Liver (tissue), 9 donors: ENCODE results near the gene PTPRN2. TPM values are rescaled to one million over a fixed set of nuclear protein-coding genes. Genes with fewer than 3 reads are reported as not detected.

Experiments
- DNase-seq: peaks from one replicate; pipeline ENCODE4 v3.0.0-alpha.2; 2017; ENCODE audit warnings: low spot score
- H3K27ac ChIP-seq, 2 donors: one replicate each; pipeline ENCODE4 v1.7.0; 2013; ENCODE audit warnings: inconsistent platforms in 2 of 2, low read length in 2 of 2, control low read depth in 1 of 2, low read depth in 1 of 2, mild to moderate bottlenecking in 1 of 2
- H3K27me3 ChIP-seq, 4 donors: one replicate each; pipeline versions ENCODE4 v1.6.1 to v1.7.0; 2013; ENCODE audit warnings: low read length in 3 of 4, inconsistent platforms in 1 of 4, mild to moderate bottlenecking in 1 of 4, moderate library complexity in 1 of 4; ENCODE audit not compliant: control insufficient read depth in 4 of 4, insufficient read depth in 4 of 4
- H3K36me3 ChIP-seq, 4 donors: one replicate each; pipeline versions ENCODE4 v1.6.1 to v1.7.0; 2013; ENCODE audit warnings: low read length in 3 of 4, mild to moderate bottlenecking in 3 of 4, low read depth in 1 of 4, moderate library complexity in 1 of 4; ENCODE audit not compliant: control insufficient read depth in 4 of 4, insufficient read depth in 3 of 4
- H3K4me1 ChIP-seq, 4 donors: one replicate each; pipeline versions ENCODE4 v1.6.1 to v1.7.0; 2013; ENCODE audit warnings: low read length in 3 of 4, mild to moderate bottlenecking in 3 of 4, moderate library complexity in 1 of 4; ENCODE audit not compliant: control insufficient read depth in 4 of 4, insufficient read depth in 4 of 4
- H3K4me3 ChIP-seq, 3 donors: one replicate each; pipeline versions ENCODE4 v1.6.1 to v1.7.0; 2013; ENCODE audit warnings: low read length in 3 of 3, control low read depth in 1 of 3, low read depth in 1 of 3, mild to moderate bottlenecking in 1 of 3
- H3K9ac ChIP-seq, 2 donors: one replicate each; pipeline ENCODE4 v1.7.0; 2013; ENCODE audit warnings: low read length in 2 of 2, mild to moderate bottlenecking in 2 of 2, moderate library complexity in 2 of 2, control low read depth in 1 of 2, low read depth in 1 of 2
- H3K9me3 ChIP-seq, 4 donors: one replicate each; pipeline versions ENCODE4 v1.6.1 to v1.7.0; 2013; ENCODE audit warnings: low read length in 3 of 4; ENCODE audit not compliant: control insufficient read depth in 4 of 4
- CTCF ChIP-seq: fragments of 150-350 bp; IDR thresholded peaks from 2 replicates; pipeline ENCODE4 v1.5.1; 2017; ENCODE audit warnings: improper control_type of control experiment, low read depth, low read length; ENCODE audit not compliant: missing input control
- EGR1 ChIP-seq, 2 donors: IDR thresholded peaks; 2 replicates each; pipeline ENCODE4 v1.6.1; 2016 to 2018; ENCODE audit warnings: antibody characterized with exemption in 2 of 2, low read depth in 2 of 2
- FOXA1 ChIP-seq: IDR thresholded peaks from 2 replicates; pipeline ENCODE4 v1.6.1; 2016; ENCODE audit warnings: antibody characterized with exemption
- FOXA2 ChIP-seq: IDR thresholded peaks from 2 replicates; pipeline ENCODE4 v1.6.1; 2016; ENCODE audit warnings: antibody characterized with exemption
- GABPA ChIP-seq, 2 donors: IDR thresholded peaks in 1 of 2; conservative IDR thresholded peaks in 1 of 2; 2 replicates each; pipeline ENCODE4 v1.6.1; 2016; ENCODE audit warnings: antibody characterized with exemption in 2 of 2, mild to moderate bottlenecking in 1 of 2, moderate library complexity in 1 of 2
- HNF4A ChIP-seq, 2 donors: conservative IDR thresholded peaks; 2 replicates each; pipeline ENCODE4 v1.6.1; 2016; ENCODE audit warnings: antibody characterized with exemption in 2 of 2, mild to moderate bottlenecking in 2 of 2
- HNF4G ChIP-seq: IDR thresholded peaks from 2 replicates; pipeline ENCODE4 v1.6.1; 2016; ENCODE audit warnings: antibody characterized with exemption
- JUND ChIP-seq, 2 donors: IDR thresholded peaks; 2 replicates each; pipeline ENCODE4 v1.6.1; 2016; ENCODE audit warnings: antibody characterized with exemption in 2 of 2
- MAX ChIP-seq: IDR thresholded peaks from 2 replicates; pipeline ENCODE4 v1.6.1; 2016; ENCODE audit warnings: antibody characterized with exemption
- NR2F2 ChIP-seq: IDR thresholded peaks from 2 replicates; pipeline ENCODE4 v1.6.1; 2016; ENCODE audit warnings: antibody characterized with exemption
- RAD21 ChIP-seq, 2 donors: IDR thresholded peaks; 2 replicates each; pipeline ENCODE4 v1.6.1; 2016; ENCODE audit warnings: antibody characterized with exemption in 2 of 2, mild to moderate bottlenecking in 2 of 2
- REST ChIP-seq: IDR thresholded peaks from 2 replicates; pipeline ENCODE4 v1.6.1; 2016; ENCODE audit warnings: antibody characterized with exemption, mild to moderate bottlenecking
- RXRA ChIP-seq, 2 donors: IDR thresholded peaks; 2 replicates each; pipeline ENCODE4 v1.6.1; 2017 to 2018; ENCODE audit warnings: antibody characterized with exemption in 2 of 2, mild to moderate bottlenecking in 1 of 2
- SP1 ChIP-seq: IDR thresholded peaks from 2 replicates; pipeline ENCODE4 v1.6.1; 2018; ENCODE audit warnings: antibody characterized with exemption, mild to moderate bottlenecking
- TAF1 ChIP-seq: conservative IDR thresholded peaks from 2 replicates; pipeline ENCODE4 v1.6.1; 2016; ENCODE audit warnings: antibody characterized with exemption, mild to moderate bottlenecking
- YY1 ChIP-seq: IDR thresholded peaks from 2 replicates; pipeline ENCODE4 v1.6.1; 2016; ENCODE audit warnings: antibody characterized with exemption, mild to moderate bottlenecking
- WGBS: extraction: QIAGEN DNeasy Blood & Tissue Kit; methylation state at CpG from one replicate; pipeline ENCODE4 v1.1.7; 2013; 5-methylcytosine and 5-hydroxymethylcytosine counted together
- polyA plus RNA-seq, 2 donors: library from polyadenylated mRNA; stranded (reverse) in 1 of 2; unstranded in 1 of 2; fragments of 200-250 nt in 1 of 2; fragments of >200 nt in 1 of 2; fragmentation: Nextera tagmentation in 1 of 2; extraction: Ambion mirVana in 1 of 2; gene quantifications; one replicate each; pipeline versions ENCODE4 v1.2.1 to v1.2.3, GENCODE V29; 2013 to 2015
- total RNA-seq, 2 donors: library from RNA; depleted of rRNA; stranded (reverse); fragments of >200 nt; gene quantifications; one replicate each; pipeline ENCODE4 v1.2.3, GENCODE V29; 2014
- TF ChIP-seq, protein P1 (sequence below): IDR thresholded peaks from 2 replicates; pipeline ENCODE4 v1.6.1; 2016; ENCODE audit warnings: antibody characterized with exemption
- TF ChIP-seq, protein P2 (sequence below): IDR thresholded peaks from 2 replicates; pipeline ENCODE4 v1.6.1; 2016; ENCODE audit warnings: antibody characterized with exemption
- donor health status: healthy.
- donor health status: healthy.
- donor health status: healthy.
- donor health status: healthy.
- donor health status: healthy.

PTPRN2 gene
- total and polyA plus RNA-seq, 4 donors = 0.75 to 1.9 (median 1.1) TPM

DNA sequence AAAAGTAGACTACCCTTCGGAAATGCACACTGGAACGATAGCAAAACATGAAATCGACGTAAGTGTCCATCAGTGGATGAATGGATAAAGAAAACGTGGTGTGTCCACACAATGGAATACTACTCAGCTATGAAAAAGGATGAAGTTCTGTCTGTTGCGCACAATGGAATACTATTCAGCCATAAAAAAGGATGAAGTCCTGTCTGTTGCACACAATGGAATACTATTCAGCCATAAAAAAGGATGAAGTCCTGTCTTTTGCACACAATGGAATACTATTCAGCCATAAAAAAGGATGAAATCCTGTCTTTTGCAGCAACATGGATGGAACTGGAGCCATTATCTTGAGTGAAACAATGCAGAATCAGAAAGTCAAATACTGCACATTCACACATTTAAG, 591.8 kb downstream of the PTPRN2 start:
- Histone ChIP-seq H3K4me3 (no peak overlapping the region), H3K9me3 (peaks cover 0 to 4% (median 0%) of the 10 kb centered on the region in 4 donors), H3K36me3 (no peaks in the 10 kb centered on the region), H3K9ac (no peak overlapping the region), H3K4me1 (no peaks in the 10 kb centered on the region), H3K27me3 (peaks cover 0 to 2% (median 0%) of the 10 kb centered on the region in 4 donors), H3K27ac (no peak overlapping the region)
- TF ChIP-seq HNF4G = no peak
- DNase-seq = no peak
- 95% methylated on average over 6 of the region's 6 CpGs for WGBS

DNA sequence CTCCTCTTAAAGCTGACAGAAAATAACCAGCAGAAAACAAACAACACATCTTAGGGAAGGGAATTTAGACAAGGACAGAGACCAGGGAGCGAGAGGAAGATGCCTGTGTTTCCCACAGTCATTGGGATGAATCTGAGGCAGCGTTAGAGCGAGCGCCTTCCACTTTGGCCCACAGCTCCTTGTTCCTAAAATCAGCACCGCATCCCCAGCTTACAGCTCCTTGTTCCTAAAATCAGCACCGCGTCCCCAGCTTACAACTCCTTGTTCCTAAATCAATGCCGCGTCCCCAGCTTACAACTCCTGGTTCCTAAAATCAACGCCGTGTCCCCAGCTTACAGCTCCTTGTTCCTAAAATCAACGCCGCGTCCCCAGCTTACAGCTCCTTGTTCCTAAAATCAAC, 593.3 kb downstream of the PTPRN2 start:
- TF ChIP-seq FOXA1 (no peak), TAF1 (no peak), CTCF (no peak), YY1 (no peak), GABPA (IDR thresholded peaks at IDR 0.05 in 1 of 2, conservative IDR thresholded peaks at IDR 0.05 in 1 of 2) (no peak), MAX (no peak), REST (no peak), RAD21 (IDR thresholded peaks at IDR 0.05) (no peak), SP1 (no peak), JUND (IDR thresholded peaks at IDR 0.05) (no peak), HNF4G (no peak), EGR1 (IDR thresholded peaks at IDR 0.05; ENCODE audit: low read depth in 2 of 2) (no peak), HNF4A (conservative IDR thresholded peaks at IDR 0.05) (no peak), RXRA (IDR thresholded peaks at IDR 0.05) (no peak), NR2F2 (no peak), FOXA2 (no peak)
- TF ChIP-seq, protein P1, sequence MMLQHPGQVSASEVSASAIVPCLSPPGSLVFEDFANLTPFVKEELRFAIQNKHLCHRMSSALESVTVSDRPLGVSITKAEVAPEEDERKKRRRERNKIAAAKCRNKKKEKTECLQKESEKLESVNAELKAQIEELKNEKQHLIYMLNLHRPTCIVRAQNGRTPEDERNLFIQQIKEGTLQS = no peak
- TF ChIP-seq, protein P2, sequence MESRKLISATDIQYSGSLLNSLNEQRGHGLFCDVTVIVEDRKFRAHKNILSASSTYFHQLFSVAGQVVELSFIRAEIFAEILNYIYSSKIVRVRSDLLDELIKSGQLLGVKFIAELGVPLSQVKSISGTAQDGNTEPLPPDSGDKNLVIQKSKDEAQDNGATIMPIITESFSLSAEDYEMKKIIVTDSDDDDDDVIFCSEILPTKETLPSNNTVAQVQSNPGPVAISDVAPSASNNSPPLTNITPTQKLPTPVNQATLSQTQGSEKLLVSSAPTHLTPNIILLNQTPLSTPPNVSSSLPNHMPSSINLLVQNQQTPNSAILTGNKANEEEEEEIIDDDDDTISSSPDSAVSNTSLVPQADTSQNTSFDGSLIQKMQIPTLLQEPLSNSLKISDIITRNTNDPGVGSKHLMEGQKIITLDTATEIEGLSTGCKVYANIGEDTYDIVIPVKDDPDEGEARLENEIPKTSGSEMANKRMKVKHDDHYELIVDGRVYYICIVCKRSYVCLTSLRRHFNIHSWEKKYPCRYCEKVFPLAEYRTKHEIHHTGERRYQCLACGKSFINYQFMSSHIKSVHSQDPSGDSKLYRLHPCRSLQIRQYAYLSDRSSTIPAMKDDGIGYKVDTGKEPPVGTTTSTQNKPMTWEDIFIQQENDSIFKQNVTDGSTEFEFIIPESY = no peak
- Histone ChIP-seq H3K4me1 (no peaks in the 10 kb centered on the region), H3K4me3 (no peak overlapping the region), H3K27ac (no peak overlapping the region), H3K9me3 (peaks cover 0 to 4% (median 0%) of the 10 kb centered on the region in 4 donors), H3K9ac (no peak overlapping the region), H3K27me3 (peaks cover 0 to 2% (median 0%) of the 10 kb centered on the region in 4 donors), H3K36me3 (no peaks in the 10 kb centered on the region)
- 84% methylated on average over 14 of the region's 14 CpGs for WGBS
- DNase-seq = no peak
